Cardiac muscle cell (in vitro differentiated cells and primary cell): Measurements from ENCODE around the gene LRRC14B. TPM values are rescaled to one million over a fixed set of nuclear protein-coding genes. Genes with fewer than 3 reads are reported as not detected.
"Not testable (repeated sequence)": the region's sequence is repeated elsewhere in the genome, so short reads cannot be mapped to it uniquely, and the experiment has no call there.

Source experiments
- DNase-seq, 2 donors: peaks; one replicate each; pipeline versions ENCODE4 v3.0.0 to v3.0.0-alpha.2; 2010 to 2017; ENCODE audit warnings: low read depth in 1 of 2, low spot score in 1 of 2
- H3K27ac ChIP-seq: fragments of 200-600 bp; sonication (generic); 2 replicates; pipeline ENCODE4 v1.5.1; 2016
- H3K27me3 ChIP-seq: fragments of 200-600 bp; sonication (generic); 2 replicates; pipeline ENCODE4 v1.6.0; 2016; ENCODE audit warnings: control low read depth
- H3K36me3 ChIP-seq: fragments of 200-600 bp; sonication (generic); 2 replicates; pipeline ENCODE4 v1.5.1; 2016; ENCODE audit warnings: control low read depth
- H3K4me1 ChIP-seq: fragments of 200-600 bp; sonication (generic); 2 replicates; pipeline ENCODE4 v1.8.1; 2017; ENCODE audit warnings: low read depth, mild to moderate bottlenecking, mixed run types
- H3K4me3 ChIP-seq: fragments of 200-600 bp; sonication (generic); 2 replicates; pipeline ENCODE4 v1.5.1; 2016; ENCODE audit warnings: mild to moderate bottlenecking
- H3K9me3 ChIP-seq: fragments of 200-600 bp; sonication (generic); 2 replicates; pipeline ENCODE4 v1.5.1; 2017; ENCODE audit warnings: low read depth, mild to moderate bottlenecking, control low read depth
- CTCF ChIP-seq: IDR thresholded peaks from 2 replicates; pipeline ENCODE4 v1.5.1; 2012; ENCODE audit warnings: low read depth, mild to moderate bottlenecking, low read length
- polyA plus RNA-seq: library from polyadenylated mRNA; unstranded; fragments of >200 nt; fragmentation: Nextera tagmentation; extraction: Ambion mirVana; gene quantifications from 2 replicates; pipeline ENCODE4 v1.2.1, GENCODE V29; 2016
- total RNA-seq: library from RNA; depleted of rRNA; stranded (reverse); fragments of >200 nt; gene quantifications from 2 replicates; pipeline ENCODE4 v1.2.3, GENCODE V29; 2016

Gene LRRC14B
- total and polyA plus RNA-seq, 2 experiments from 2014 or later = 2.7 to 3.6 TPM

DNA sequence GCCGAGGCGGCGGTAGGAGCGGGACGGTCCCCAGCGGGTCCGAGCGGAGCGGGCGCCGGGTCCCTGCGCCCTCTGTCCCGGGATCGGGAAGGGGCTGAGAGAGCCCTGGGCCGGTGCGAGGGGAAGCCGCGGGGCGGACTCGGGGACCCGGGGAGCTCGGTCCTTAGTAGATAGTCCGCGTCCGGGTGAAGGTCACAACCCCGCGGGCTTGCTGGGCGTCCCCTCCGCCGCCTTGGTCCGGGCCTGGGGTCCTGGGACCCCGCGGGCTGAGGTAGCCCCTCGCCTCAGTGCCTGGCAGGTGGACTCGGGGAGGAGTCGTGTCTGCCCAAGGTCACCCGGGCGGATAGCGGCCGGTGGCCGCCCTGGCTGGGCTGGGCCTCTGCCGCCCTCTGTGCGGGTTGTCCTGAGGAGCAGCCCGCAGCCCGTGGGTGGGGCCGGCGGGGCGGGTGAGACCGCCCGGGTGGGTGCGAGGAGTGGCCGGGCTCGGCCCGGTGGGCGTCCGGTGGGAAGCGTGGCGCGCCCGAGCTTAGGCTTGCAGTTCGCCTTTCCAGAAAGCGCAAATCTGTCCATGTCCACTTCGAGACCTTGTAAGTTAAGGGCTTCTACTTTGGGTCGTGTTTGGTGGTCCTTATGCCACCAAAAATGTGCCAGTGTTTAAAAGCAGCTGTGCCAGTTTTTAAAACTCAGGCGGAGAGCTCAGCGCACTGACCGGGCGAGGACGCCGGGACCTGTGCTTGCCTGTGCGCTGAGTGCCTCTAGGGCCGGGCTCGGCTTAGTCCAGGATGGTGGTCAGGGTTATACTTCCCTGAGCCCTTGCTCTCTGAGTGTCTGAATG, 27.4 kb downstream of the LRRC14B start:
- Histone ChIP-seq H3K27ac (peak overlapping the region; percentile 95), H3K27me3 (no peaks in the 10 kb centered on the region), H3K36me3 (no peaks in the 10 kb centered on the region), H3K9me3 (no peaks in the 10 kb centered on the region), H3K4me1 (peaks cover 8% of the 10 kb centered on the region), H3K4me3 (peak overlapping the region; percentile 94)
- DNase-seq = peak; percentile 51 to 56
- TF ChIP-seq CTCF = no peak

DNA sequence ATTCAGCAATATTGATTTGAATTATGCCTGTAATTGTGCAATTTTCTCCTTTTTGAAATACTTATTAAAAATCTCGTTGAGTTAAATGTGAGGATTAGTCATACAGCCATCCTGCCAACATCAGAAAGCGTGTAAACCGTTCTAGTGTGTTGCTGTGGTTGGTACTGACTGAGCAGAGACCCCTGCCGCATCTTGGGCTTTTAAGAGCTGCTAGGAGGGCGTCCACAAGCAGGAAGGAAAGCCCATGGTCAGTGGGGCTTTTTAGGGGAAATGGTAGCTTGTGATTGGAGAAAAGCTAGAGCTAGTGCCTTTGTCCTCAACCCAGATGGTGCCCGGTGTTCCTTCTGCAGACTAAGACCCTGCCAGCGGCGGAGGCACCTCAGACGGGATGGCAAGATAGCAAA, 28.2 kb downstream of the LRRC14B start:
- peaks cover 8% of the 10 kb centered on the region for H3K4me1 ChIP-seq
- H3K27me3 ChIP-seq = no peaks in the 10 kb centered on the region
- H3K9me3 ChIP-seq = no peaks in the 10 kb centered on the region
- peak overlapping the region; percentile 94 for H3K4me3 ChIP-seq
- TF ChIP-seq CTCF = no peak
- DNase-seq = peak; percentile 26 to 40
- no peak overlapping the region for H3K27ac ChIP-seq
- peaks cover 2% of the 10 kb centered on the region for H3K36me3 ChIP-seq

GRCh38 chr5:219991-220390, 28.7 kb downstream of the LRRC14B start:
- no peak for DNase-seq
- peak overlapping the region; percentile 94 for H3K4me3 ChIP-seq

GRCh38 chr5:222951-223715, 31.8 kb downstream of the LRRC14B start:
- DNase-seq = peak in 1 of 2 donors; percentile 25
- not testable (repeated sequence) for H3K27me3 ChIP-seq, H3K4me1 ChIP-seq, H3K4me3 ChIP-seq, H3K27ac ChIP-seq, H3K9me3 ChIP-seq
- peaks cover 22% of the 10 kb centered on the region for H3K36me3 ChIP-seq

More at GRCh38 chr5:219991-220390, 28.7 kb downstream of the LRRC14B start:
- no peaks in the 10 kb centered on the region for H3K9me3 ChIP-seq
- no peak for TF ChIP-seq CTCF
- H3K4me1 ChIP-seq = peaks cover 8% of the 10 kb centered on the region
- peaks cover 7% of the 10 kb centered on the region for H3K36me3 ChIP-seq
- H3K27ac ChIP-seq = no peak overlapping the region
- H3K27me3 ChIP-seq = no peaks in the 10 kb centered on the region

DNA sequence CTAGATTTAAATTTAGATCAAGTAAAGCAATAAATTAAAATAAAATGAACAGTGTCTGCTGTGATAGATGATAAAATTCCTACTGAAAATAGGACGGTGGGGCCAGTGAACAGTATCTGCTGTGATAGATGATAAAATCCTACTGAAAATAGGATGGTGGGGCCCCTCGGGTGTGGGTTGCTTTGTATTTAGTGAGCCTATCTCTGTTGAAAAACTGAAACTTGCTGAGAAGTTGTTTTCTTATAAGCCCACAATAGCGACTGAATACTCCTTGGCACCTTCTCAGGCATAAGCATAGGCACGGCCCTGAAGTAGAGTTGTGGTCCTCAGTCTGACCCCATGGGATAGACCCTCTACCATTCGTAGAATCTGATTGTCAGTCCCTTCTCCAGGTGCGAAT, 32.5 kb downstream of the LRRC14B start:
- Histone ChIP-seq H3K4me3 (no peak overlapping the region), H3K27ac (no peak overlapping the region), H3K4me1 (peaks cover 8% of the 10 kb centered on the region), H3K9me3 (no peaks in the 10 kb centered on the region), H3K36me3 (peaks cover 28% of the 10 kb centered on the region), H3K27me3 (no peaks in the 10 kb centered on the region)
- DNase-seq = no peak
- no peak for TF ChIP-seq CTCF

DNA sequence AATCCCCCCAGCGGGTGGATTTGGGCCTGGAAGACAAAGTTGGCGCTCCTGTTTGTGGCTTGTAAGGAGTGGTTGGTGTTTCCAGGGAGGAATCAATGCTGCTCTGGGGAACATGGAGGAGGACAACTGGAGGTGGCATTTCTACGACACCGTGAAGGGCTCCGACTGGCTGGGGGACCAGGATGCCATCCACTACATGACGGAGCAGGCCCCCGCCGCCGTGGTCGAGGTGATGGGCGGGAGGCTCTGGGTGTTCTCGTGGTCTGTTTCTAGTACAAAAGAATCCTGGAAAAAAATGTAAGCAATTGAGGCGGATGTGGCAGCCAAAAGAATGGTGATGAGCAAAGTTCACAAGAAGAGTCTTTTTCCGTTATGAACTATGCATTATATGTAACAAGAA, 34.0 kb downstream of the LRRC14B start:
- TF ChIP-seq CTCF = no peak

GRCh38 chr5:227375-227774, 36.1 kb downstream of the LRRC14B start:
- H3K4me3 ChIP-seq, H3K27ac ChIP-seq, H3K9me3 ChIP-seq, H3K27me3 ChIP-seq, H3K4me1 ChIP-seq, DNase-seq: not testable (repeated sequence)
- H3K36me3 ChIP-seq = peaks cover 40% of the 10 kb centered on the region

More for the DNA sequence above, 34.0 kb downstream of the LRRC14B start:
- no peaks in the 10 kb centered on the region for H3K27me3 ChIP-seq
- H3K9me3 ChIP-seq = no peaks in the 10 kb centered on the region
- H3K4me3 ChIP-seq = no peak overlapping the region
- H3K27ac ChIP-seq = no peak overlapping the region
- H3K4me1 ChIP-seq = no peaks in the 10 kb centered on the region
- DNase-seq = no peak
- peaks cover 40% of the 10 kb centered on the region for H3K36me3 ChIP-seq
